Liver (tissue), 3 donors: ENCODE data around the gene SEPTIN8.

ENCODE experiments used
- EGR1 ChIP-seq, 2 donors: IDR thresholded peaks; 2 replicates each; pipeline ENCODE4 v1.6.1; 2016 to 2018; ENCODE audit warnings: antibody characterized with exemption in 2 of 2, low read depth in 2 of 2
- FOXA1 ChIP-seq: IDR thresholded peaks from 2 replicates; pipeline ENCODE4 v1.6.1; 2016; ENCODE audit warnings: antibody characterized with exemption
- HNF4G ChIP-seq: IDR thresholded peaks from 2 replicates; pipeline ENCODE4 v1.6.1; 2016; ENCODE audit warnings: antibody characterized with exemption
- JUND ChIP-seq, 2 donors: IDR thresholded peaks; 2 replicates each; pipeline ENCODE4 v1.6.1; 2016; ENCODE audit warnings: antibody characterized with exemption in 2 of 2
- NR2F2 ChIP-seq: IDR thresholded peaks from 2 replicates; pipeline ENCODE4 v1.6.1; 2016; ENCODE audit warnings: antibody characterized with exemption
- RAD21 ChIP-seq, 2 donors: IDR thresholded peaks; 2 replicates each; pipeline ENCODE4 v1.6.1; 2016; ENCODE audit warnings: antibody characterized with exemption in 2 of 2, mild to moderate bottlenecking in 2 of 2
- RXRA ChIP-seq, 2 donors: IDR thresholded peaks; 2 replicates each; pipeline ENCODE4 v1.6.1; 2017 to 2018; ENCODE audit warnings: antibody characterized with exemption in 2 of 2, mild to moderate bottlenecking in 1 of 2
- SP1 ChIP-seq: IDR thresholded peaks from 2 replicates; pipeline ENCODE4 v1.6.1; 2018; ENCODE audit warnings: antibody characterized with exemption, mild to moderate bottlenecking
- TAF1 ChIP-seq: conservative IDR thresholded peaks from 2 replicates; pipeline ENCODE4 v1.6.1; 2016; ENCODE audit warnings: antibody characterized with exemption, mild to moderate bottlenecking
- YY1 ChIP-seq: IDR thresholded peaks from 2 replicates; pipeline ENCODE4 v1.6.1; 2016; ENCODE audit warnings: antibody characterized with exemption, mild to moderate bottlenecking
- TF ChIP-seq, protein P1 (sequence below): IDR thresholded peaks from 2 replicates; pipeline ENCODE4 v1.6.1; 2016; ENCODE audit warnings: antibody characterized with exemption
- TF ChIP-seq, protein P2 (sequence below): fragments of 150-350 bp; IDR thresholded peaks from 2 replicates; pipeline ENCODE4 v1.5.1; 2017; ENCODE audit warnings: improper control_type of control experiment, low read depth, low read length; ENCODE audit not compliant: missing input control
- TF ChIP-seq, protein P3 (sequence below): IDR thresholded peaks from 2 replicates; pipeline ENCODE4 v1.6.1; 2016; ENCODE audit warnings: antibody characterized with exemption, mild to moderate bottlenecking
- TF ChIP-seq, protein P4 (sequence below): IDR thresholded peaks from 2 replicates; pipeline ENCODE4 v1.6.1; 2016; ENCODE audit warnings: antibody characterized with exemption
- donor health status: healthy.
- donor health status: healthy.

DNA sequence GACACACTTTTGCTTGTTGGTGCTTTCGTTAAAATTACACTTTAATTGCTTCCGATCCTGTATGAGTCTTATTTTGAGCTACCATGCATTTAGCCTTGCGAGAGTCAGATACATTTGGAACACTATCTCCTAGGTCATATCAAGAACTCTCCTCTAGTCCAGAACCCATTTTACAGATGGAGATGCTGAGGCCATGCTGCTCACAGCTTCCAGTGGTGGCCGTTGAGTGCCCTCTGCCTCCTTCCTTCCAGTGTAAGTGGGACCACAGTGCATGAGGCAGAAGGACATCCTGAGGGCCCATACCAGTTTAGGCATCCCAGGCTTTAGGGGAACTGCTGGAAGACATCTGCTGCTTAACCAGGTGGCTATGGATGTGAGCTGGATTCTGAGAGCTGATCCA, 22.9 kb downstream of the SEPTIN8 start:
- TF ChIP-seq, protein P1, sequence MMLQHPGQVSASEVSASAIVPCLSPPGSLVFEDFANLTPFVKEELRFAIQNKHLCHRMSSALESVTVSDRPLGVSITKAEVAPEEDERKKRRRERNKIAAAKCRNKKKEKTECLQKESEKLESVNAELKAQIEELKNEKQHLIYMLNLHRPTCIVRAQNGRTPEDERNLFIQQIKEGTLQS = no peak
- TF ChIP-seq, protein P2, sequence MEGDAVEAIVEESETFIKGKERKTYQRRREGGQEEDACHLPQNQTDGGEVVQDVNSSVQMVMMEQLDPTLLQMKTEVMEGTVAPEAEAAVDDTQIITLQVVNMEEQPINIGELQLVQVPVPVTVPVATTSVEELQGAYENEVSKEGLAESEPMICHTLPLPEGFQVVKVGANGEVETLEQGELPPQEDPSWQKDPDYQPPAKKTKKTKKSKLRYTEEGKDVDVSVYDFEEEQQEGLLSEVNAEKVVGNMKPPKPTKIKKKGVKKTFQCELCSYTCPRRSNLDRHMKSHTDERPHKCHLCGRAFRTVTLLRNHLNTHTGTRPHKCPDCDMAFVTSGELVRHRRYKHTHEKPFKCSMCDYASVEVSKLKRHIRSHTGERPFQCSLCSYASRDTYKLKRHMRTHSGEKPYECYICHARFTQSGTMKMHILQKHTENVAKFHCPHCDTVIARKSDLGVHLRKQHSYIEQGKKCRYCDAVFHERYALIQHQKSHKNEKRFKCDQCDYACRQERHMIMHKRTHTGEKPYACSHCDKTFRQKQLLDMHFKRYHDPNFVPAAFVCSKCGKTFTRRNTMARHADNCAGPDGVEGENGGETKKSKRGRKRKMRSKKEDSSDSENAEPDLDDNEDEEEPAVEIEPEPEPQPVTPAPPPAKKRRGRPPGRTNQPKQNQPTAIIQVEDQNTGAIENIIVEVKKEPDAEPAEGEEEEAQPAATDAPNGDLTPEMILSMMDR = no peak
- TF ChIP-seq FOXA1 (no peak), NR2F2 (no peak), SP1 (no peak), JUND (IDR thresholded peaks at IDR 0.05) (no peak), HNF4G (no peak), RXRA (IDR thresholded peaks at IDR 0.05) (no peak), RAD21 (IDR thresholded peaks at IDR 0.05) (no peak), TAF1 (no peak), EGR1 (IDR thresholded peaks at IDR 0.05; ENCODE audit: low read depth in 2 of 2) (no peak), YY1 (no peak)
- TF ChIP-seq, protein P3, sequence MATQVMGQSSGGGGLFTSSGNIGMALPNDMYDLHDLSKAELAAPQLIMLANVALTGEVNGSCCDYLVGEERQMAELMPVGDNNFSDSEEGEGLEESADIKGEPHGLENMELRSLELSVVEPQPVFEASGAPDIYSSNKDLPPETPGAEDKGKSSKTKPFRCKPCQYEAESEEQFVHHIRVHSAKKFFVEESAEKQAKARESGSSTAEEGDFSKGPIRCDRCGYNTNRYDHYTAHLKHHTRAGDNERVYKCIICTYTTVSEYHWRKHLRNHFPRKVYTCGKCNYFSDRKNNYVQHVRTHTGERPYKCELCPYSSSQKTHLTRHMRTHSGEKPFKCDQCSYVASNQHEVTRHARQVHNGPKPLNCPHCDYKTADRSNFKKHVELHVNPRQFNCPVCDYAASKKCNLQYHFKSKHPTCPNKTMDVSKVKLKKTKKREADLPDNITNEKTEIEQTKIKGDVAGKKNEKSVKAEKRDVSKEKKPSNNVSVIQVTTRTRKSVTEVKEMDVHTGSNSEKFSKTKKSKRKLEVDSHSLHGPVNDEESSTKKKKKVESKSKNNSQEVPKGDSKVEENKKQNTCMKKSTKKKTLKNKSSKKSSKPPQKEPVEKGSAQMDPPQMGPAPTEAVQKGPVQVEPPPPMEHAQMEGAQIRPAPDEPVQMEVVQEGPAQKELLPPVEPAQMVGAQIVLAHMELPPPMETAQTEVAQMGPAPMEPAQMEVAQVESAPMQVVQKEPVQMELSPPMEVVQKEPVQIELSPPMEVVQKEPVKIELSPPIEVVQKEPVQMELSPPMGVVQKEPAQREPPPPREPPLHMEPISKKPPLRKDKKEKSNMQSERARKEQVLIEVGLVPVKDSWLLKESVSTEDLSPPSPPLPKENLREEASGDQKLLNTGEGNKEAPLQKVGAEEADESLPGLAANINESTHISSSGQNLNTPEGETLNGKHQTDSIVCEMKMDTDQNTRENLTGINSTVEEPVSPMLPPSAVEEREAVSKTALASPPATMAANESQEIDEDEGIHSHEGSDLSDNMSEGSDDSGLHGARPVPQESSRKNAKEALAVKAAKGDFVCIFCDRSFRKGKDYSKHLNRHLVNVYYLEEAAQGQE = no peak
- TF ChIP-seq, protein P4, sequence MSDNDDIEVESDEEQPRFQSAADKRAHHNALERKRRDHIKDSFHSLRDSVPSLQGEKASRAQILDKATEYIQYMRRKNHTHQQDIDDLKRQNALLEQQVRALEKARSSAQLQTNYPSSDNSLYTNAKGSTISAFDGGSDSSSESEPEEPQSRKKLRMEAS = no peak
